ENCODE results near the gene FOCAD.

The FOCAD gene

DNA sequence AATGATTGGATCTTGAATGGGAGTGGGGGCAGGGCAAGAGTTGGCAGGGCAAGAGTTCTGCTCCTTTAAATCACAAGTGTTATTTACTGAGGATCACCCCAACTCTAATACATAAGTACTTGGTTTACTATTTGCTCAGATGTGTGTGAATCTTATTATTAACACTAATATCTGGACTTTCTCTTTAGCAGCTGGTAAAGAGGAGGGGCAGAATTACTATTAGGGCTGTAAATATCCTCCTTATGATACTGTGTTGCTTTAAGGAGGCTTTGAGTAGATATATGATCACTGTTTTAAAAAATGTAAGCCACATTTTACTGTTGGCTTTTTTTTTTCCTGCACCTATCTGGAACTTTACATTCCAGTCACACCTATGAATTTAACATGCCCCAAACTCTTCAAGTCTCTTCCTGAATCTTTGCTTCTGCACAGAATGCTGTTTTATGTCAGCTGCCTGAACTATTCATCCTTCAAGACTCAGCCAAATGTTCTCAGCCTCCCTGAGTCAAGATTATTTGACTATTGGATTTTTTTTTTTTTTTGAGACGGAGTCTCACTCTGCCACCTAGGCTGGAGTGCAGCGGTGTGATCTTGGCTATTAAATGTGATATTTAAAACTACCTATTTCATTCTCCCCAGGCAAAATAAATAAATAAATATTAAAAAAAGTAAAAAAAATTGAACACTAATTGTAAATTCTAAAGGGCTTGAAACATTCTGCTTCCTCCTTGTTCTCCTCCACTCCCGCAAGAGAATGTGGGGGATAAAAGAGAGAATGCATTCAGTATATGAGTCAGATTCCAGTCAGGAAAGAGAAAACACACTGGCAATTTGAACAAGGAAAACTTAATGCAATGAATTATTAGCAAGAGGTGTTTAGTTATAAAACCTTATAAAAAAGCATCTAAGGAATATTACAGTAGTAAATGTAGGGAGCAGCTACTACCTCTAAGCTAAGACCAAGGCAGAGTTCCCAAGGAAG is 99.3 kb downstream of the FOCAD start:
- Histone ChIP-seq H3K36me3 (ENCODE audit: control insufficient read depth in 5 of 5, insufficient read depth in 5 of 5, low read length in 5 of 5) (peaks cover 0 to 8% (median 6%) of the 10 kb centered on the region in 5 donors), H3K4me3 (ENCODE audit: low read depth in 1 of 5, low read length in 5 of 5) (no peak overlapping the region), H3K9me3 (ENCODE audit: control insufficient read depth in 5 of 5, low read length in 5 of 5) (no peaks in the 10 kb centered on the region), H3K27ac (ENCODE audit: low read depth, low read length) (no peak overlapping the region), H3K27me3 (ENCODE audit: control insufficient read depth in 5 of 5, insufficient read depth in 4 of 5, low read length in 5 of 5) (no peaks in the 10 kb centered on the region), H3K9ac (ENCODE audit: low read length in 5 of 5) (no peak overlapping the region), H3K4me1 (ENCODE audit: control insufficient read depth in 5 of 5, insufficient read depth in 5 of 5, low read length in 5 of 5) (no peaks in the 10 kb centered on the region)

DNA sequence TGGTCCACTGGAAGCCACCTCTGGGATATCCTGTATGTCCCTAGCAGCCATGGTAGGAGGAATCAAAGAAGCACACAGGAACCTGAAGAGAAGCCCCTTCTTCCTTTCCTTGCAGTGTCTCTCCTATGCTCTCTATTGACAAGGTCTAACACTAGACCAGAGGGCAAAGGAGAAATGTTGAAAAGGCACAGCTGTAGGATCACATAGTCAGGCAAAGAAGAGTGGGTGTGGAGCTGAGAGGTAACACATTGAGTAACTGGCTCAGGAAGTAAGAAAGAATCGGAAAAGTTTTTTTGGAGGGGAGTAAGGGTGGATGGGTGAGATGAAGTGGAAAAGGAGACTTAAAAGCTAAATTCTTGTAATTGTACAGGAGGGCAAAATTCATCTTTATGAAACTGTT is 100.1 kb downstream of the FOCAD start:
- Histone ChIP-seq H3K4me3 (ENCODE audit: low read depth in 1 of 5, low read length in 5 of 5) (no peak overlapping the region), H3K27ac (ENCODE audit: low read depth, low read length) (no peak overlapping the region), H3K9me3 (ENCODE audit: control insufficient read depth in 5 of 5, low read length in 5 of 5) (no peaks in the 10 kb centered on the region), H3K27me3 (ENCODE audit: control insufficient read depth in 5 of 5, insufficient read depth in 4 of 5, low read length in 5 of 5) (no peaks in the 10 kb centered on the region), H3K9ac (ENCODE audit: low read length in 5 of 5) (no peak overlapping the region), H3K4me1 (ENCODE audit: control insufficient read depth in 5 of 5, insufficient read depth in 5 of 5, low read length in 5 of 5) (no peaks in the 10 kb centered on the region), H3K36me3 (ENCODE audit: control insufficient read depth in 5 of 5, insufficient read depth in 5 of 5, low read length in 5 of 5) (peaks cover 0 to 9% (median 6%) of the 10 kb centered on the region in 5 donors)

GRCh38 chr9:20786807-20787206 is 102.7 kb downstream of the FOCAD start:
- Histone ChIP-seq H3K9ac (ENCODE audit: low read length in 5 of 5) (no peak overlapping the region), H3K27ac (ENCODE audit: low read depth, low read length) (no peak overlapping the region), H3K4me1 (ENCODE audit: control insufficient read depth in 5 of 5, insufficient read depth in 5 of 5, low read length in 5 of 5) (no peaks in the 10 kb centered on the region), H3K4me3 (ENCODE audit: low read depth in 1 of 5, low read length in 5 of 5) (no peak overlapping the region), H3K36me3 (ENCODE audit: control insufficient read depth in 5 of 5, insufficient read depth in 5 of 5, low read length in 5 of 5) (peaks cover 7 to 14% (median 10%) of the 10 kb centered on the region in 5 donors), H3K27me3 (ENCODE audit: control insufficient read depth in 5 of 5, insufficient read depth in 4 of 5, low read length in 5 of 5) (no peaks in the 10 kb centered on the region), H3K9me3 (ENCODE audit: control insufficient read depth in 5 of 5, low read length in 5 of 5) (no peaks in the 10 kb centered on the region)

- Histone ChIP-seq H3K9ac (ENCODE audit: low read length in 5 of 5) (no peak overlapping the region), H3K36me3 (ENCODE audit: control insufficient read depth in 5 of 5, insufficient read depth in 5 of 5, low read length in 5 of 5) (peaks cover 7 to 10% (median 8%) of the 10 kb centered on the region in 5 donors), H3K27ac (ENCODE audit: low read depth, low read length) (no peak overlapping the region), H3K4me3 (ENCODE audit: low read depth in 1 of 5, low read length in 5 of 5) (no peak overlapping the region), H3K27me3 (ENCODE audit: control insufficient read depth in 5 of 5, insufficient read depth in 4 of 5, low read length in 5 of 5) (no peaks in the 10 kb centered on the region), H3K4me1 (ENCODE audit: control insufficient read depth in 5 of 5, insufficient read depth in 5 of 5, low read length in 5 of 5) (no peaks in the 10 kb centered on the region), H3K9me3 (ENCODE audit: control insufficient read depth in 5 of 5, low read length in 5 of 5) (no peaks in the 10 kb centered on the region)
Measured at GRCh38 chr9:20788526-20789451, 104.7 kb downstream of the FOCAD start.

DNA sequence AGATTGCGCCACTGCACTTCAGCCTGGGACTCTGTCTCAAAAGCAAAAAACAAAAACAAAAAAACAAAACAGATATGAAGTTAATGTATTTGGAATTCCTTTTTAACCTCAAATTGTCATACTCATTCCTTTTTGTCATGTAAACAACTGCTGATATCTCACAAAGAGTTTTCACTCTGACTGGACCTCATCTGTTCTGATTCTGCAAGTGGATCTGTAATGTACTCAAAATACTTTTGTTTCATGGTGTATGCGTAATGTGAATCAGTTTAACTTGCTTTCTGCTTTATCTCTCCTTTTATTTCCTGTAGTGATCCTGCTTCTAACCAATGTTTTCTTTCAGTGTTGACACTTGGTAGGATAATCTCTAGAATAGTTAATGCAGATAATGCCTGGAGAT is 106.7 kb downstream of the FOCAD start:
- Histone ChIP-seq H3K36me3 (ENCODE audit: control insufficient read depth in 5 of 5, insufficient read depth in 5 of 5, low read length in 5 of 5) (peaks cover 7 to 10% (median 8%) of the 10 kb centered on the region in 5 donors), H3K27me3 (ENCODE audit: control insufficient read depth in 5 of 5, insufficient read depth in 4 of 5, low read length in 5 of 5) (no peaks in the 10 kb centered on the region), H3K27ac (ENCODE audit: low read depth, low read length) (no peak overlapping the region), H3K4me1 (ENCODE audit: control insufficient read depth in 5 of 5, insufficient read depth in 5 of 5, low read length in 5 of 5) (no peaks in the 10 kb centered on the region), H3K9ac (ENCODE audit: low read length in 5 of 5) (no peak overlapping the region), H3K9me3 (ENCODE audit: control insufficient read depth in 5 of 5, low read length in 5 of 5) (no peaks in the 10 kb centered on the region), H3K4me3 (ENCODE audit: low read depth in 1 of 5, low read length in 5 of 5) (no peak overlapping the region)

DNA sequence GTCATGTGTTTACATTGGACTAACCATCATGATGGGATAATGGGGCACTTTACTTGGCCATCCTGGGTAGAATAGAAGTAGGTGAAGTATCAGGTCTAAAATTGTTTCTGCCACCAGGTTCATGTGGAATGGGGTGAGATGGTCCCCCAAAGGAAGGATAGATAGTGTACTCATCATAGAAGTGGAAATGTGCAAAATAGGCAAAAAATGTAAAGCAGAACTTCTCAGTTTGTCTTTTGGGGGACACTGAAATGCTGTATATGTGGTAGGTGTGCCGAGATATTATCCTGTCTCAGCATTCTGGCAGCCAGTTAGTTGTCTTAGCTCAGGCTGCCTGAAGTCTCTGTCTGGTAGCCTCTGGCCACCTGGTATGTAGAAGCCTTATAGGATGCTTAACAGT is 107.6 kb downstream of the FOCAD start:
- Histone ChIP-seq H3K36me3 (ENCODE audit: control insufficient read depth in 5 of 5, insufficient read depth in 5 of 5, low read length in 5 of 5) (peaks cover 7 to 10% (median 8%) of the 10 kb centered on the region in 5 donors), H3K27me3 (ENCODE audit: control insufficient read depth in 5 of 5, insufficient read depth in 4 of 5, low read length in 5 of 5) (no peaks in the 10 kb centered on the region), H3K27ac (ENCODE audit: low read depth, low read length) (no peak overlapping the region), H3K9ac (ENCODE audit: low read length in 5 of 5) (no peak overlapping the region), H3K4me3 (ENCODE audit: low read depth in 1 of 5, low read length in 5 of 5) (no peak overlapping the region), H3K4me1 (ENCODE audit: control insufficient read depth in 5 of 5, insufficient read depth in 5 of 5, low read length in 5 of 5) (no peaks in the 10 kb centered on the region), H3K9me3 (ENCODE audit: control insufficient read depth in 5 of 5, low read length in 5 of 5) (no peaks in the 10 kb centered on the region)

DNA sequence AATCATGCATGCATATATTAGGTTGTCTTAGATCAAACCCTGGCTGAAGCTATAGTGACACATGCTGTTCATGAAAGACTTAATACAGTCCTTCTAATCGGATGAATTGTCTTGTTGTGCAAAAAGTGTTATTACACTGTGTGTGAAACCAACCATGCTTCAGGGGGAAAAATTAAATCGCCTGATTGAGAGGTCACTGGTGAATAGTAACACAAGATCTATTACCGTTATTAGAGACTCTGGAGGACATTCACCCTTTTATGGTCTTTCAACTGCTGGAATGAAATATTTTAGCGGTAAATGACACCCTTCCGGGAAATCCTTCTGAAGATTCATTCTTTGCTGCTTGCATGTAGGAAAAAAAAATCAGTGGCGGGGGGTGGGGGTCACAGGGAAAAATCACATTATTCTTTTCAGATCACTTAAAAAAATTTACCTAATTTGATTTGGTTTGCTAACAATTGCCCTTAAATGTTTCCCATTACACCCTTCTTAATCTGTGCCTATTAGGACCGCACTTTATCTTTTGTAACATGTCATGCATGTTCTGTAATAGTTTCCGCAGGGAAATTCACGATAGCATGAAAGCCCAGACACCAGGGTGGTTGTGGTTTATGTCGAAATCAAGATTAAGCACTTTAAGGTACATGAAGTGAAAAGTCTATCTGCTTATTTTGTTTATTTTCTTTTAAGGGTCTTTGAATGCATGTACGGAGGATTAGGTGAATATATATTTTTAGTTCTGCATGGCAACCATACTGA is 120.6 kb downstream of the FOCAD start:
- H3K4me3 ChIP-seq (ENCODE audit: low read depth in 1 of 5, low read length in 5 of 5), result no peak overlapping the region
- no peaks in the 10 kb centered on the region for H3K4me1 ChIP-seq (ENCODE audit: control insufficient read depth in 5 of 5, insufficient read depth in 5 of 5, low read length in 5 of 5)
- H3K9ac ChIP-seq (ENCODE audit: low read length in 5 of 5), result no peak overlapping the region
- no peaks in the 10 kb centered on the region for H3K9me3 ChIP-seq (ENCODE audit: control insufficient read depth in 5 of 5, low read length in 5 of 5)
- H3K27me3 ChIP-seq (ENCODE audit: control insufficient read depth in 5 of 5, insufficient read depth in 4 of 5, low read length in 5 of 5), result no peaks in the 10 kb centered on the region
- H3K27ac ChIP-seq (ENCODE audit: low read depth, low read length), result no peak overlapping the region
- H3K36me3 ChIP-seq (ENCODE audit: control insufficient read depth in 5 of 5, insufficient read depth in 5 of 5, low read length in 5 of 5), result peaks cover 0 to 3% (median 0%) of the 10 kb centered on the region in 5 donors

DNA sequence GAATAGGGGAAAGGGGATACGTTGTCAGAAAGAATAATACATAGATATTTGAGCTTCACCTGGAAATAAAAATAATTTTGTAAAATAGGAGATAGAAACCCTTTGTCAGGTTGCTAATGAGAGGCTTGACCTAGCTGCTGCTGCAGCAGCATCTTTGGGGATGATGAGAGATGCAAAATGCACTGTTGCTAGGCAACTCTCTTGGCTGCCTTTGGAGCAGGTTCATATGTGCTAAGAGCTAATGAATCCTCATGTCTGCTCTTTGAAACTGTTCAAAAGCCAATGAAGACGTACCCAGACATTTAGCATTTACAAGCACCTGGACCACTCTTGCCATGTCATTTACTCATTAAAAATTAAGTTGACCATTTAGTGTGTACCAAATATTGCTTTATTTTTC is 121.7 kb downstream of the FOCAD start:
- H3K4me3 ChIP-seq (ENCODE audit: low read depth in 1 of 5, low read length in 5 of 5), result no peak overlapping the region
- H3K4me1 ChIP-seq (ENCODE audit: control insufficient read depth in 5 of 5, insufficient read depth in 5 of 5, low read length in 5 of 5), result no peaks in the 10 kb centered on the region
- H3K9ac ChIP-seq (ENCODE audit: low read length in 5 of 5), result no peak overlapping the region
- peaks cover 0 to 3% (median 0%) of the 10 kb centered on the region in 5 donors for H3K36me3 ChIP-seq (ENCODE audit: control insufficient read depth in 5 of 5, insufficient read depth in 5 of 5, low read length in 5 of 5)
- H3K27me3 ChIP-seq (ENCODE audit: control insufficient read depth in 5 of 5, insufficient read depth in 4 of 5, low read length in 5 of 5), result no peaks in the 10 kb centered on the region
- H3K9me3 ChIP-seq (ENCODE audit: control insufficient read depth in 5 of 5, low read length in 5 of 5), result no peaks in the 10 kb centered on the region
- no peak overlapping the region for H3K27ac ChIP-seq (ENCODE audit: low read depth, low read length)

- Histone ChIP-seq H3K4me1 (ENCODE audit: control insufficient read depth in 5 of 5, insufficient read depth in 5 of 5, low read length in 5 of 5) (no peaks in the 10 kb centered on the region), H3K9ac (ENCODE audit: low read length in 5 of 5) (no peak overlapping the region), H3K27me3 (ENCODE audit: control insufficient read depth in 5 of 5, insufficient read depth in 4 of 5, low read length in 5 of 5) (no peaks in the 10 kb centered on the region), H3K9me3 (ENCODE audit: control insufficient read depth in 5 of 5, low read length in 5 of 5) (no peaks in the 10 kb centered on the region), H3K27ac (ENCODE audit: low read depth, low read length) (no peak overlapping the region), H3K4me3 (ENCODE audit: low read depth in 1 of 5, low read length in 5 of 5) (no peak overlapping the region), H3K36me3 (ENCODE audit: control insufficient read depth in 5 of 5, insufficient read depth in 5 of 5, low read length in 5 of 5) (peaks cover 0 to 3% (median 0%) of the 10 kb centered on the region in 5 donors)
Measured at GRCh38 chr9:20808002-20808401, 123.9 kb downstream of the FOCAD start.
